ENCODE data around the gene TM4SF5.

The TM4SF5 gene

DNA sequence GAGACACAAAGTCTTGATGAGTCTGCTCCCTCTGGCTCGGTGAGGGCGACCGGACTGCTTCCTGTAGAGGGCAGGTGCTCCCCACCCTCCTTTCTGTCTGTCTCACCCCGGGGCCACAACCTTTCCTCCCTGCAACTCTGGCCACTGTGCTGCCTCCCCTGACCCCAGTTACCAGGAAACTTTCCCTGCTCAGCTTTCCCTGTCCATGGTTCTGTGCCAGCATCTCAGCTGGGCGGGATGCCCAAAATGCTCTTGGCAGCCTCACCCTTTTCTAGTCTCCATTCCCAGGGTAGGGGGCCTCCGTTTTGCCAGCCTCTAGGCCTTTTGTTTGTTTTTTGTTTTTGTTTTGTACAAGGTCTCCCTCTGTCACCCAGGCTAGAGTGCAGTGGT is 36.7 kb downstream of the TM4SF5 start:
- H3K4me3 ChIP-seq (IDR thresholded peaks at IDR 0.05; ENCODE audit: insufficient read depth, low read depth, low read length): no peak overlapping the region
- no peaks in the 10 kb centered on the region for H3K36me3 ChIP-seq (ENCODE audit: insufficient read depth)
- no peak overlapping the region for H2AFZ ChIP-seq (ENCODE audit: low read depth)
- TF ChIP-seq, protein P1, sequence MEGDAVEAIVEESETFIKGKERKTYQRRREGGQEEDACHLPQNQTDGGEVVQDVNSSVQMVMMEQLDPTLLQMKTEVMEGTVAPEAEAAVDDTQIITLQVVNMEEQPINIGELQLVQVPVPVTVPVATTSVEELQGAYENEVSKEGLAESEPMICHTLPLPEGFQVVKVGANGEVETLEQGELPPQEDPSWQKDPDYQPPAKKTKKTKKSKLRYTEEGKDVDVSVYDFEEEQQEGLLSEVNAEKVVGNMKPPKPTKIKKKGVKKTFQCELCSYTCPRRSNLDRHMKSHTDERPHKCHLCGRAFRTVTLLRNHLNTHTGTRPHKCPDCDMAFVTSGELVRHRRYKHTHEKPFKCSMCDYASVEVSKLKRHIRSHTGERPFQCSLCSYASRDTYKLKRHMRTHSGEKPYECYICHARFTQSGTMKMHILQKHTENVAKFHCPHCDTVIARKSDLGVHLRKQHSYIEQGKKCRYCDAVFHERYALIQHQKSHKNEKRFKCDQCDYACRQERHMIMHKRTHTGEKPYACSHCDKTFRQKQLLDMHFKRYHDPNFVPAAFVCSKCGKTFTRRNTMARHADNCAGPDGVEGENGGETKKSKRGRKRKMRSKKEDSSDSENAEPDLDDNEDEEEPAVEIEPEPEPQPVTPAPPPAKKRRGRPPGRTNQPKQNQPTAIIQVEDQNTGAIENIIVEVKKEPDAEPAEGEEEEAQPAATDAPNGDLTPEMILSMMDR (conservative IDR thresholded peaks at IDR 0.05; ENCODE audit: low read depth, low read length): no peak
- H4K20me1 ChIP-seq (ENCODE audit: insufficient read depth): no peaks in the 10 kb centered on the region
- no peak overlapping the region for H3K9ac ChIP-seq
- no peak overlapping the region for H3K4me2 ChIP-seq
- H3K79me2 ChIP-seq (ENCODE audit: insufficient read depth, low read depth): no peaks in the 10 kb centered on the region
- H3K27me3 ChIP-seq (ENCODE audit: insufficient read depth, low read depth): no peaks in the 10 kb centered on the region
- peaks cover 3% of the 10 kb centered on the region for H3K4me1 ChIP-seq (ENCODE audit: low read depth, poor library complexity, severe bottlenecking)
- no peak overlapping the region for H3K27ac ChIP-seq

DNA sequence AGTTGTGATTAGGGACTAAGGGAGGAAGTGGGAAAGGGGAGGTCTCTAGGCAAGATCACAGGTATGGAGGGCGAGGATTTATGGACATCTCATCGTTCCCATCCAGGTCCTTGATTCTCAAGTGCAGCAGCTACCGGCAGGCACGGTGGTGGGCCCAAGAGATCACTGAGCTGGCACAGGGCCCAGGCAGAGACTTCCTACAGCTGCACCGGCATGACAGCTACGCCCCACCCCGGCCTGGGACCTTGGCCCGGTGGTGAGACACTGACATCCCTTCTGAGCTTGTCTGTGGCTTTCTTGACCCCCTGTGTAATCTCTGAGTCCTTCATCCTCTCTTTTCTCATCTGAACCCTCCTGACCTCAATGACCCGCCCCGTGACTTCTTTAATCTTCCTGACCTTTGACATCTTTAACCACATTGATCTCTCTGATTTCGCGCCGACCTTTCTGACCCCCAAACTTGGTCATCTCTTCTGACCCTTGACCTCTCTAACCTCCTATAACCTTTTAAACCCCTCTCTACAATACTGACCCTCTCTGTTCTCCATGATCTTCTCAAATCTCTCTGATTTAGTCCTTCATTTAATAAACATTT is 39.1 kb downstream of the TM4SF5 start:
- Histone ChIP-seq H3K9ac (no peak overlapping the region), H2AFZ (ENCODE audit: low read depth) (no peak overlapping the region), H3K36me3 (ENCODE audit: insufficient read depth) (no peaks in the 10 kb centered on the region), H3K4me1 (ENCODE audit: low read depth, poor library complexity, severe bottlenecking) (peaks cover 3% of the 10 kb centered on the region), H3K4me3 (IDR thresholded peaks at IDR 0.05; ENCODE audit: insufficient read depth, low read depth, low read length) (no peak overlapping the region), H3K27me3 (ENCODE audit: insufficient read depth, low read depth) (no peaks in the 10 kb centered on the region), H3K27ac (no peak overlapping the region), H3K79me2 (ENCODE audit: insufficient read depth, low read depth) (no peaks in the 10 kb centered on the region), H3K4me2 (no peak overlapping the region), H4K20me1 (ENCODE audit: insufficient read depth) (no peaks in the 10 kb centered on the region)
- TF ChIP-seq, protein P1 (conservative IDR thresholded peaks at IDR 0.05; ENCODE audit: low read depth, low read length): no peak

GRCh38 chr17:4811471-4811870 is 39.8 kb downstream of the TM4SF5 start:
- Histone ChIP-seq H3K9ac (no peak overlapping the region), H3K4me2 (no peak overlapping the region), H3K4me1 (ENCODE audit: low read depth, poor library complexity, severe bottlenecking) (no peaks in the 10 kb centered on the region), H3K79me2 (ENCODE audit: insufficient read depth, low read depth) (no peaks in the 10 kb centered on the region), H3K4me3 (IDR thresholded peaks at IDR 0.05; ENCODE audit: insufficient read depth, low read depth, low read length) (no peak overlapping the region), H3K27ac (no peak overlapping the region), H2AFZ (ENCODE audit: low read depth) (no peak overlapping the region), H3K27me3 (ENCODE audit: insufficient read depth, low read depth) (no peaks in the 10 kb centered on the region), H4K20me1 (ENCODE audit: insufficient read depth) (no peaks in the 10 kb centered on the region), H3K36me3 (ENCODE audit: insufficient read depth) (no peaks in the 10 kb centered on the region)
- TF ChIP-seq, protein P1 (conservative IDR thresholded peaks at IDR 0.05; ENCODE audit: low read depth, low read length): no peak

GRCh38 chr17:4812690-4813089 is 41.0 kb downstream of the TM4SF5 start:
- no peak overlapping the region for H3K9ac ChIP-seq

More at GRCh38 chr17:4812690-4813089, 41.0 kb downstream of the TM4SF5 start:
- no peaks in the 10 kb centered on the region for H3K79me2 ChIP-seq (ENCODE audit: insufficient read depth, low read depth)
- TF ChIP-seq, protein P1 (conservative IDR thresholded peaks at IDR 0.05; ENCODE audit: low read depth, low read length): no peak
- no peak overlapping the region for H3K4me2 ChIP-seq
- H2AFZ ChIP-seq (ENCODE audit: low read depth): no peak overlapping the region
- H3K4me3 ChIP-seq (IDR thresholded peaks at IDR 0.05; ENCODE audit: insufficient read depth, low read depth, low read length): no peak overlapping the region
- no peaks in the 10 kb centered on the region for H3K4me1 ChIP-seq (ENCODE audit: low read depth, poor library complexity, severe bottlenecking)
- no peak overlapping the region for H3K27ac ChIP-seq
- H3K36me3 ChIP-seq (ENCODE audit: insufficient read depth): no peaks in the 10 kb centered on the region
- H3K27me3 ChIP-seq (ENCODE audit: insufficient read depth, low read depth): no peaks in the 10 kb centered on the region
- no peaks in the 10 kb centered on the region for H4K20me1 ChIP-seq (ENCODE audit: insufficient read depth)
